Measurements from ENCODE around the gene THOC6. TPM values are rescaled to one million over a fixed set of nuclear protein-coding genes. Genes with fewer than 3 reads are reported as not detected.
A peak's percentile ranks its signal among the peaks of the same experiment; 100 is the strongest.

The THOC6 gene
- total RNA-seq, 1 donor from 2014 or later = 9.6 TPM

- ATAC-seq (peak; percentile 80), DNase-seq (ENCODE audit: low spot score) (peak; percentile 88)
These were observed 4.3 kb downstream of the THOC6 start for GRCh38 chr16:3027983-3028715.

GRCh38 chr16:3028716-3029319, 5.0 kb downstream of the THOC6 start:
- DNase-seq (ENCODE audit: low spot score) = no peak
- ATAC-seq = no peak

GRCh38 chr16:3029491-3030221, 5.8 kb downstream of the THOC6 start:
- no peak for DNase-seq (ENCODE audit: low spot score)
- no peak for ATAC-seq

DNA sequence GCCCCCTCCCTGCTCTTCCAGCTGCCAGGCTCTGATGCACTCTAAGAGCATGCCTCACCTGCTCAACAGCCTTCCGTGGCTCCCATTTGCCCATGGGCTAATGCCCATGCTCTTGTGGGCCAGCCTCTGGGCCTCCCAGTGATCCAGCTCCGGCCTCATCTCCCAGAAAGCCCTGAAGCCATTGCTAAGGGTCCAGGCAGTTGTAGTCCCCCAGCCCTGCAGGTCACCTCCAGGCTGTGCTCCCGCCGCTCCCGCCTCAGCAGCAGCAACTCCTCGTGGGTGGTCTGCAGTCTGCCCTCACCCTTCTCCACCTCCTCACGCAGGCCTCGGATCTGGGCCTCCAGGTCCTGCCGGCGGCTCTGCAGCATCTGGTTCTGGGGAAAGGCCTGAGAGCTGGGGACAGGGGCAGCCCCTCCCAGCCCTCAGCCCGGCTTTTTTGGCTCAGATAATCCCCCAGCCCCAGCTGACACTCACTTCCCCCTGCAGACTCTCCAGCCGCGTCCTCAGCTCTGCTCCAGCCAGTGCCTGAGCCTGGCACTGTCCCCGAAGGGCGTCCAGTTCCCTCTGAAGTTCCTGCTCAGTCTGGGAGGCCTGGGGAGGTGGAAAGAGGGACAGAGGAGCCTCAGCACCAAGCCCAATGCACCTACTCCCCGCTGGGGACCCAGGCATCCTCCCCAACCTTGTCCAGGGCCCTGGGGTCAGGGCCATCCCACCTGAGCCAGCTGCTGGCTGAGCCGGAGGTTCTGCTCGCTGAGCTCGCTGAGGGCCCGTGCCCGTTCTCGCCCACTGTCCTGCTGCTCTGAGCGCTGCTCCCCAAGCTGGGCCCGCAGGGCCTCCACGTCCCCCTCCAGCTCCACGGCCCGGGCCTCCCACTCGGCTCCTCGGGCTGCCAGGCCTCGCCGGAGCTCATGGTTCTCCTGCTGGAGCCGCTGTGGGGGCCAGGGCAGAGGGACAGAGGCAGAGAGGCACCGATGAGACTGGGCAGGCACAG, 6.7 kb downstream of the THOC6 start:
- ATAC-seq = no peak
- no peak for DNase-seq (ENCODE audit: low spot score)

DNA sequence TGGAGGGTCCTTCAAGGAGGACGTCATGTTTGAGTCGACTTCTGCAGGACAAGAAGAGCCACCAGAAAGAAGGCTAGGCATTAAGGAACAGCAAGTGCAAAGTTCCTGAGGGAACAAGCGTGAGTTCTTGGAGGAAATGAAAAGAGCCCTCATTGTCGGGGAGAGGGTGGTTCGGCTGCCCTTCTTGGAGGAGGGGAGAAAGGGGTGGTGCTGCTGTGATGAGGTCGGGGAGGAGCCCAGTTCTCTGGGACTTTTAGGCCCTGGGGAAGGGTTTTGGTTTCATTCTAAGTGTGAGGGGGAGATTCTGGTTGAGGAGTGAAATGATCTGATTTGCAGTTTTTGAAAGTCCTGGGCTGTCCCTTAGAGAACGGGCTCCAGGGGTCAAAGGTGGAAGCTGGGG, 8.8 kb downstream of the THOC6 start:
- no peak for DNase-seq (ENCODE audit: low spot score)
- ATAC-seq = no peak

GRCh38 chr16:3035289-3035971, 11.6 kb downstream of the THOC6 start:
- ATAC-seq = no peak
- DNase-seq (ENCODE audit: low spot score) = no peak

DNA sequence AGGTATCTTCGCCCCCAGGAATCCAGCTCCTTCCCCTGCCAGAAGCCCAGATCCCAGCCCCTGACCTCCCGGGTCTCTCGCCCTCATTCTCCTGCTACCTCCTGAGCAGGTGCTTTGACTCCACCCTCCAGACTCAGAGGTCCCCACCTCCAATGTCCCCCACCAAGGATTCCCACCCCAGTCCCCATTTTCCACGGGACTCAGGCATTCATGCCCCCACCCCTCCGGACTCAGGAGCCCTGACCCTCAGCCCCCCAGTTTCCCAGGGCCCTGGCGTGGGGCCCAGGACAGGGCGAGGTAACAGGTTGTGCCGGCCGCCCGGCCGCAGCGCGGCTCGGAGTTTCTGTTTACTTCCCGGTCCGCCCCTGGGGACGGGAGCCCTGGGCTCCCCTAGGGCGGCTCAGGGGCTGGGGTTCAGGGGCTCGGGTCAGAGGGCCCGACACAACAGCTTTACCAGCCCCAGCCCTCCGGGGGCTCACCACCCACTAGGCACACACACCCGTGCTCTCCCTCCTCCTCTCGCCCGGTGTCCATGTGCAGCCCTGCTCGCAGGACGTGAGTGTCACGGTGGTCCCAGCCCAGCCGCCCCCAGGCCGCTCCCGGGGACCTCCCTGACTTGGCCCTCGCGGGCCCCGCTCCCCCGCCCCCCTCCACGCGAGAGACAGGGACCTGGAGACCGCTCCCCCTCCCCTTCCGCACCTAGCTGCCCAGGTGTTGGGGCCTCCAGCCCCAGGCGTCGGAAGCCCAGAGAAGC, 12.3 kb downstream of the THOC6 start:
- no peak for DNase-seq (ENCODE audit: low spot score)
- ATAC-seq = no peak

DNA sequence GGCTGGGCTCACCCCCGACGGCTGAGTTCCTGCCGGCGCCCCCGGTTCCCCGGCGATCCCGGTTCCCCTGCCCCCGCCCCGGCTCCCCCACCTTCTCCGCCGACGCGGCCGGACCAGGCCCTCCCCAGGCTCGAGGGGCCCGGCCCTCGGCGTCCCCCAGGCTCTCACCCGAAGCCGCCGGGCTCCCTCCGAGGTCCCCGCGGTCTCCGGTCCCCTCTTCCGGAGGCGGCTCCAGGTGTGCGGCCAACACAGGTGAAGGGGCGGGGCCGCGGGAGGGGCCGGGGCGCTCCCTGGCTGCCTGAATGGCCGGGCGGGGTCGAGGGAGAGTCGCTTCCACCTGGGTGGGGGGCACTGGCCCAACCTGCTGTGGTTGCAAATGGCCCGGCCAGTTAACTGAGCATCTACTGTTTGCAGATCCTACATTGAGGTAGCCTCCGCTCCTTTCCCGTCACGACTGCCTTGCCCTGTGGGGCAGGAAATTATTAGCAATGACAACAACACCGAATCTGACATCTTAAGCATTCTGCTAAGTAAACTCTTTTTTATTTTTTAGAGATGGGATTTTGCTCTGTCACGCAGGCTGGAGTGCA, 13.0 kb downstream of the THOC6 start, which contains the start of gene BICDL2:
Gene BICDL2 (minus strand): TSS at position 219 of the 590 bp plus-strand sequence. CDS start 1,448 bp downstream, outside the sequence.
- DNase-seq (ENCODE audit: low spot score) (no peak), ATAC-seq (no peak)

- DNase-seq (ENCODE audit: low spot score) (no peak), ATAC-seq (peak; percentile 70)
These were observed 14.4 kb downstream of the THOC6 start for GRCh38 chr16:3038256-3038655.

- DNase-seq (ENCODE audit: low spot score) (no peak), ATAC-seq (no peak)
These were observed 15.1 kb downstream of the THOC6 start for GRCh38 chr16:3038896-3039295.

GRCh38 chr16:3042376-3042775, 18.5 kb downstream of the THOC6 start:
- ATAC-seq = no peak
- DNase-seq (ENCODE audit: low spot score) = no peak

- ATAC-seq (no peak), DNase-seq (ENCODE audit: low spot score) (no peak)
These were observed 20.9 kb downstream of the THOC6 start for GRCh38 chr16:3044708-3045107.

GRCh38 chr16:3045758-3046640, 22.2 kb downstream of the THOC6 start, which contains the start of gene MMP25:
Gene MMP25, plus strand, starts transcription at chr16:3046561. Its CDS starts 357 bp downstream, at chr16:3046918.
- DNase-seq (ENCODE audit: low spot score) (no peak), ATAC-seq (peak; percentile 40)

DNA sequence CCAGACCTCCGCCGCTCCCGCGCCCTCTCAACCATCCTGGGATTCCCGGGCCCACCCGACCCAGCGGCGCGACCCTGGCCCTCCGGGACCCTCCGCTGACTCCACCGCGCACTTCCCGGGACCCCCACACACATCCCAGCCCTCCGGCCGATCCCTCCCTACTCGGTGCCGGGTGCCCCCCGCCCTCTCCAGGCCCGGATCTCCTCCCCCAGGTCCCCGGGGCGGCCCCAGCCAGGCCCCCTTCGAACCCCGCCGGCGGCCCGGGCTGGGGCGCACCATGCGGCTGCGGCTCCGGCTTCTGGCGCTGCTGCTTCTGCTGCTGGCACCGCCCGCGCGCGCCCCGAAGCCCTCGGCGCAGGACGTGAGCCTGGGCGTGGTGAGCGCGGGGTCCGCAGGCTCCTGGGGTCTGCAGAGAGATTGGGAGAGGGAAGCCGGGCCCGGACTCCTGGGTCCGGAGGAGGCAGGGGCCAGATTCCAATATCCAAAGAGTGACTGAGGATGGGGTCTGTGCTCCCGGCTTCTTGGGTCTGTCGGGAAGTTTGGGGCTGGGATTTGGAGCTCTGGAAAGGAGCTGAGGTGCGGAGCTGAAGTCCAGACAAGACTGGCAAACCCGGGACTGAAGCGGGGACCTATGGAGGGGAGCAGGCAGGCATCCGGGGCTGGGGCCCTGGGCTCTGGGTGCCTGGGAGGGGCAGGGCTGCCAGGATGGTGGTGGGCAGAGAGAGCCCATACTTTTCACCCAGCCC, 23.0 kb downstream of the THOC6 start:
- DNase-seq (ENCODE audit: low spot score) = no peak
- ATAC-seq = peak; percentile 16

GRCh38 chr16:3047387-3047720, 23.5 kb downstream of the THOC6 start:
- DNase-seq (ENCODE audit: low spot score) (no peak), ATAC-seq (no peak)

GRCh38 chr16:3049921-3050481, 26.2 kb downstream of the THOC6 start:
- no peak for ATAC-seq
- no peak for DNase-seq (ENCODE audit: low spot score)

DNA sequence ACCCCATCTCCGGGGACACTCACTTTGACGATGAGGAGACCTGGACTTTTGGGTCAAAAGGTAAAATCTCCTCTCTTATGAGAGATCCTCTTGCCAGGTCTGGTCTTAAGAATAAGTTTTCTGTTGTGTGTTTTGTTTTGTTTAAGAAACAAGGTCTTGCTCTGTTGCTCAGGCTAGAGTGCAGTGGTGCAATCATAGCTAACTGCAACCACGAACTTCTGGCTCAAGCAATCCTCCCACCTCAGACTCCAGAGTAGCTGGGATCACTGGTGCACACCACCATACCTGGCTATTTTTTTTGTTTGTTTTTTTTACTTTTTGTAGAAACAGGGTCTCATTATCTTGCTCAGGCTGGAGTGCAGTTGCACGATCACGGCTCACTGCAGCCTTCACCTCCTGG, 26.7 kb downstream of the THOC6 start:
- DNase-seq (ENCODE audit: low spot score) (no peak), ATAC-seq (no peak)
